ENCODE results near the gene CHIC2. TPM values are rescaled to one million over a fixed set of nuclear protein-coding genes. Genes with fewer than 3 reads are reported as not detected.

CHIC2 gene
- total RNA-seq, 2 donors from 2014 or later, result 13.5 to 26.2 TPM

- peak; percentile 56 for DNase-seq
- H3K4me1 ChIP-seq, result no peaks in the 10 kb centered on the region
- H3K27me3 ChIP-seq, result no peaks in the 10 kb centered on the region
- no peak overlapping the region for H3K9ac ChIP-seq (ENCODE audit: low read depth in 2 of 2, low read length in 2 of 2)
- H3K27ac ChIP-seq, result peak overlapping the region; percentile 22
- no peaks in the 10 kb centered on the region for H3K9me3 ChIP-seq
- intact Hi-C loops (cut with DNase I), result no loop called here
- H3K36me3 ChIP-seq, result no peaks in the 10 kb centered on the region
- no peak for TF ChIP-seq CTCF (IDR thresholded peaks at IDR 0.05)
- no peak overlapping the region for H3K4me3 ChIP-seq
These were observed 17.8 kb upstream of the CHIC2 start for GRCh38 chr4:54082168-54082567.

GRCh38 chr4:54077812-54078211 lies 13.4 kb upstream of the CHIC2 start:
- no peak overlapping the region for H3K4me3 ChIP-seq
- DNase-seq, result no peak
- no peak overlapping the region for H3K9ac ChIP-seq (ENCODE audit: low read depth in 2 of 2, low read length in 2 of 2)
- H3K4me1 ChIP-seq, result no peaks in the 10 kb centered on the region
- no peaks in the 10 kb centered on the region for H3K36me3 ChIP-seq
- no peaks in the 10 kb centered on the region for H3K9me3 ChIP-seq
- intact Hi-C loops (cut with DNase I), result no loop called here
- no peaks in the 10 kb centered on the region for H3K27me3 ChIP-seq
- no peak for TF ChIP-seq CTCF (IDR thresholded peaks at IDR 0.05)
- no peak overlapping the region for H3K27ac ChIP-seq

- Histone ChIP-seq H3K4me1 (no peaks in the 10 kb centered on the region), H3K9ac (ENCODE audit: low read depth in 2 of 2, low read length in 2 of 2) (no peak overlapping the region), H3K27me3 (no peaks in the 10 kb centered on the region), H3K9me3 (no peaks in the 10 kb centered on the region), H3K27ac (no peak overlapping the region), H3K4me3 (no peak overlapping the region), H3K36me3 (no peaks in the 10 kb centered on the region)
- no peak for TF ChIP-seq CTCF (IDR thresholded peaks at IDR 0.05)
- intact Hi-C loops (cut with DNase I), result no loop called here
- DNase-seq, result no peak
These were observed 12.3 kb upstream of the CHIC2 start for GRCh38 chr4:54076673-54077072.

- Histone ChIP-seq H3K9me3 (no peaks in the 10 kb centered on the region), H3K36me3 (no peaks in the 10 kb centered on the region)
These were observed 10.0 kb upstream of the CHIC2 start for GRCh38 chr4:54074381-54074780.

GRCh38 chr4:54073271-54073880 lies 9.0 kb upstream of the CHIC2 start:
- H3K9ac ChIP-seq (ENCODE audit: low read depth in 2 of 2, low read length in 2 of 2), result no peak overlapping the region
- TF ChIP-seq CTCF (IDR thresholded peaks at IDR 0.05), result no peak
- no peaks in the 10 kb centered on the region for H3K4me1 ChIP-seq
- DNase-seq, result no peak
- intact Hi-C loops (cut with DNase I), result no loop called here
- no peaks in the 10 kb centered on the region for H3K9me3 ChIP-seq
- H3K27ac ChIP-seq, result no peak overlapping the region
- no peak overlapping the region for H3K4me3 ChIP-seq
- no peaks in the 10 kb centered on the region for H3K27me3 ChIP-seq
- H3K36me3 ChIP-seq, result no peaks in the 10 kb centered on the region

More at GRCh38 chr4:54074381-54074780, 10.0 kb upstream of the CHIC2 start:
- intact Hi-C loops (cut with DNase I), result no loop called here
- H3K27me3 ChIP-seq, result no peaks in the 10 kb centered on the region
- H3K4me3 ChIP-seq, result no peak overlapping the region
- no peak overlapping the region for H3K27ac ChIP-seq
- no peaks in the 10 kb centered on the region for H3K4me1 ChIP-seq
- TF ChIP-seq CTCF (IDR thresholded peaks at IDR 0.05), result no peak
- no peak overlapping the region for H3K9ac ChIP-seq (ENCODE audit: low read depth in 2 of 2, low read length in 2 of 2)
- DNase-seq, result no peak
